Stimulated activated CD4-positive, alpha-beta T cell treated with anti-CD3 and anti-CD28 coated beads, Interleukin-1b, Interleukin-23, amount 100 ng/mL, for 1 hour (primary cell): ENCODE results near the gene ZNF346.
A peak's percentile ranks its signal among the peaks of the same experiment; 100 is the strongest.
"Not testable (repeated sequence)": the region's sequence is repeated elsewhere in the genome, so short reads cannot be mapped to it uniquely, and the experiment has no call there.

ENCODE experiments used
- DNase-seq, 2 donors: peaks; one replicate each; pipeline ENCODE4 v3.0.0-alpha.2; 2020; ENCODE audit warnings: low read depth in 2 of 2

The ZNF346 gene, protein sequence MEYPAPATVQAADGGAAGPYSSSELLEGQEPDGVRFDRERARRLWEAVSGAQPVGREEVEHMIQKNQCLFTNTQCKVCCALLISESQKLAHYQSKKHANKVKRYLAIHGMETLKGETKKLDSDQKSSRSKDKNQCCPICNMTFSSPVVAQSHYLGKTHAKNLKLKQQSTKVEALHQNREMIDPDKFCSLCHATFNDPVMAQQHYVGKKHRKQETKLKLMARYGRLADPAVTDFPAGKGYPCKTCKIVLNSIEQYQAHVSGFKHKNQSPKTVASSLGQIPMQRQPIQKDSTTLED

DNA sequence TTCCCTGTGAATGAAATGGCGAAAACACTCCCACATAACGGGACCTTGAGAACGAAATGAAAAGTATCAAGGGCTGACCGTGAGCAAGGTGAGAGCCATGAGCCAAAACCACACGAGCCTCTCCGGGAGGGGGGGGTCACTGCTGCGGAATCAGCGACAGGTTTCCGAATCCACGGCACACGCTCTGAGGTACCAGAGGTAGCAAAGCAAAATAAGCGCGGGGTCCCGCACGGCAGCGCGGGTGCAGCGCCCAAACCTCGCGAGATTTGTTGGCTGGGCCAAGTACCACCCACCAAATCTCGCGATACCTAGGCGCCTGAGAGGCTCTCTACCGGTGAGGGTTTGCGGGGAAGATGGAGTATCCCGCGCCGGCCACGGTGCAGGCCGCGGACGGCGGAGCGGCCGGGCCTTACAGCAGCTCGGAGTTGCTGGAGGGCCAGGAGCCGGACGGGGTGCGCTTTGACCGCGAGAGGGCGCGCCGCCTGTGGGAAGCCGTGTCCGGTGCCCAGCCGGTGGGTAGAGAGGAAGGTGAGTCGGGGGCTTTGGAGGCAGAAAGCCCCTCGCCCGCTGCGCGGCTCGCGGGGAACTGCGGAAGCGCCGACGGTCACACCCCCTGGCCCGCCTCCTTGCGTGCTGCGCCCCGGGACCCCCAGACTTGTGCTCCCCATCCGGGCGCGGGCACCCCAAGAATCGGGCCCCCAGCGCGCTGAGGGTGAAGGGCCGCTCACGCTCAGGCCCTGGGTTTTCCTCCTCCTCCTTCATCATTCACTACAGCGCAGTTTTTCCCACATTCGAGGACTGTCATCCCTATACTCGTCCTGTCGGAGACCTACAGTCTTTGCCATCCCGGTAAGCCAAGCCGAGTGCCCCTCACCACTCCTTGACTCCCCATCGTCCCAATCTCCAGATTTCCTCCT is at the start of gene ZNF346:
TSS of gene ZNF346 (plus strand) at position 311 of the 917 bp plus-strand sequence. CDS start at position 354, 43 bp downstream.
- peak; percentile 73 to 82 for DNase-seq

DNA sequence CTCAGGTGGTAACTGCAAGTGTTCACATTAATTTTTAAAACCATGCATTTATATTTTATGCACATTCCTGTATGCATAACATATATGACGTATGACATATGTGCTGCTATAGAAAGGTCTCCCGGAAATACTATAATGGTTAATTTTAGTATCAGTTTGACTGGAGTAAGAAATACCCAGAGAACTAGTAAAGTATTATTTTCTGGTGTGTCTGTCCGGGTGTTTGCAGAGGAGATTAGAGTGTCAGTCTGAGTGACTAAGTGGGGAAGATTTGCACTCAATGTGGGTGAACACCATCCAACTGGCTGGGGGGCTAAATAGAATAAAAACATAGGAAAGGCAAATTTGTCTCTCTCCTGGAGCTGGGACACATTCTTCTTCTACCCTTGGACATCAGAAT is 42.8 kb upstream of the ZNF346 start:
- no peak for DNase-seq

DNA sequence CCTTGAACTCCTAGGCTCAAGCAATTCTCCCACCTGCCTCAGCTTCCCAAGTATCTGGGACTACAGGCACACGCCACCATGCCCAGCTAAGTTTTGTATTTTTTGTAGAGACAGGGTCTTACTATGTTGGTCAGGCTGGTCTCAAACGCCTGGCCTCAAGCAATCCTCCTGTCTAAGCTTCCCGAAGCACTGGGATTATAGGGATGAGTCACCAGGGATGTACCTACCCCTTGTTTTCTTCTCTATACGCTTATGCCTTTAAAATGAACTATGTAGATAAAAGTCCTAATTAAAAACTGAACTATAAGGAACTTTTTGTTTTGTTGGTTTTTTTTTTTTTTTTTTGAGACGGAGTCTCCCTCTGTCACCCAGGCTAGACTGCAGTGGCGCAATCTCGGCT is 41.7 kb upstream of the ZNF346 start:
- no peak for DNase-seq

DNA sequence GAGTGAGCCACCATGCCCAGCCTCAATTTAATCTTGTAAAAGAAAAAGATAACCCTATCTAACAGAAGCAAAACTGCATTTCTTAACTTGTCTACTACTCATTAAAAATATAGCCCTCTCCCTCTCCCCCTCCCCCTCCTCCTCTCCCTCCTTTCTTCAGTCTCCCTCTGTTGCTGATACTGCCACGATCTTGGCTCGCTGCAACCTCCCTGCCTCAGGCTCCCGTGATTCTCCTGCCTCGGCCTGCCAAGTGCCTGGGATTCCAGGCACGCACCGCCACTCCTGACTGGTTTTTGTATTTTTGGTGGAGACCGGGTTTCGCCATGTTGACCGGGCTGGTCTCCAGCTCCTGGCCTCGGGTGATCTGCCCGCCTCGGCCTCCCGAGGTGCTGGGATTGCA is 39.4 kb upstream of the ZNF346 start:
- not testable (repeated sequence) for DNase-seq

DNA sequence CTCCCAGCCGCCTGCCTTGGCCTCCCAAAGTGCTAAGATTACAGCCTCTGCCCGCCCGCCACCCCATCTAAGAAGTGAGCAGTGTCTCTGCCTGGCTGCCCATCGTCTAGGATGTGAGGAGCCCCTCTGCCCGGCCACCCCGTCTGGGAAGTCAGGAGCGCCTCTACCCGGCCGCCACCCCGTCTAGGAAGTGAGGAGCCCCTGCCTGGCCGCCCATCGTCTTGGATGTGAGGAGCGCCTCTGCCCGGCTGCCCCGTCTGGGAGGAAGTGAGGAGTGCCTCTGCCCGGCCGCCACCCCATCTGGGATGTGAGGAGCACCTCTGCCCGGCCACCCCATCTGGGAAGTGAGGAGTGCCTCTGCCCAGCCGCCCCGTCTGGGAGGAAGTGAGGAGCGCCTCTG is 38.9 kb upstream of the ZNF346 start:
- DNase-seq: not testable (repeated sequence)

DNA sequence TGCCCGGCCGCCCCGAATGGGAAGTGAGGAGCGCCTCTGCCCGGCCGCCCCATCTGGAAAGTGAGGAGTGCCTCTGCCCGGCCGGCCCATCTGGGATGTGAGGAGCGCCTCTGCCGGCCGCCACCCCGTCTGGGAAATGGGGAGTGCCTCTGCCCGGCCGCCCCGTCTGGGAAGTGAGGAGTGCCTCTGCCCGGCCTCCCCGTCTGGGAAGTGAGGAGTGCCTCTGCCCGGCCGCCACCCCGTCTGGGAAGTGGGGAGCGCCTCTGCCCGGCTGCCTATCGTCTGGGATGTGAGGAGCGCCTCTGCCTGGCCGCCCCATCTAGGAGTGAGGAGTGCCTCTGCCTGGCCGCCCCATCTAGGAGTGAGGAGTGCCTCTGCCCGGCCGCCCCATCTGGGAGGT is 38.3 kb upstream of the ZNF346 start:
- DNase-seq: not testable (repeated sequence)

DNA sequence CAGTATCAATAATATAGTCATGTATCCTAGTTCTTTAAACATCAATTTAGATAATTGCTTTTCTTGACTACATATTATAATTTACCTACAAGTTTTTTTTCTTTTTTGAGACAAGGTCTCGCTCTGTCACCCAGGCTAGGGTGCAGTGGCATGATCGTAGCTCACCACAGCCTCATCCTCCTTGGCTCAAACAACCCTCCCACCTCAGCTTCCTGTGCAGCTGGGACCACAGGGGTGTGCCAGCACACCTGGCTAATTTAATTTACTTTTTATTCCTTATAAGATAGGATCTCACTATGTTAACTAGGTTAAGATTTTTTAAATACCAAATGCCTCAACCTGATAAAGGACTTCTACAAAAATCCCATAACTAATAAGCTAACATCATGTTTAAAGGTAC is 37.0 kb upstream of the ZNF346 start:
- no peak for DNase-seq

DNA sequence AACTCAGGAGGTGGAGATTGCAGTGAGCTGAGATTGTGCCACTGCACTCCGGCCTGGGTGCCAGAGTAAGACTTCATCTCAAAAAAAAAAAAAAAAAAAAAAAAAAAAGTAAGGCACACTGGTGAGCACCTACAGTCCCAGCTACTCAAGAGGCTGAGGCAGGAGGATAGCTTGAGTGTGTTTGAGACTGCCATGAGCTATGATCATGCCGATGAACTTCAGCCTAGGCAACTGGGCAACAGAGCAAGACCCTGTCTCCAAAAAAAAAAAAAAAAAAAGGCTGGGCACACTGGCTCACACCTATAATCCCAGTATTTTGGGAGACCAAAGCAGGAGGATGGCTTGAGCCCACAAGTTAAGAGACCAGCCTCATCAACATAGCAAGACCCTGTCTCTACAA is 36.2 kb upstream of the ZNF346 start:
- no peak for DNase-seq

DNA sequence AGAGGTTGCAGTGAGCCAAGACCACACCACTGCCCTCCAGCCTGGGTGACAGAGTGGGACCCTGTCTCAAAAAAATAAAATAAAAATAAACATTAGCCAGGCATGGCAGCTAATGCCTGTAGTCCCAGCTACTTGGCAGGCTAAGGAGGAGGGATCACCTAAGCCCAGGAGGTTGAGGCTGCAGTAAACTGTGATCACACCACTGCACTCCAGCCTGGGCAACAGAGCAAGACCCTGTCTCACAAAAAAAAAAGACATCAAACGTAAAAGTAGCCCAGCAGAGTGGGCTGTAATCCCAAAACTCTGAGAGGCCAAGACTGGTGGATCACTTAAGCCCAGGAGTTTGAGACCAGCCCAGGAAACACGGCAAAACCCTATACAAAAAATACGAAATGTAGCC is 34.9 kb upstream of the ZNF346 start:
- no peak for DNase-seq

DNA sequence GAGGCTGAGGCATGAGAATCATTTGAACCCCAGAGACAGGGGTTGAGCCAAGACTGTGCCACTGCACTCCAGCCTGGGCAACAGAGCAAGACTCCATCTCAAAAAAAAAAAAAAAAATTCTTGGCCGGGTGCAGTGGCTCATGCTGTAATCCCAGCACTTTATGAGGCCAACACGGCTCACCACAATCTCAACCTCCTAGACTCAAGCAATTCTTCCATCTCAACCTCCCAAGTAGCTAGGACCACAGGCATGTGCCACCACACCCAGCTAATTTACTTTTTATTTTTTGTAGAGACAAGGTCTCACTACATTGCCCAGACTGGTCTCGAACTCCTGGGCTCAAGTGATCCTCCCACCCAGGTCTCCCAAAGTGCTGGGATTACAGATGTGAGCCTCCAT is 29.4 kb upstream of the ZNF346 start:
- DNase-seq: not testable (repeated sequence)

DNA sequence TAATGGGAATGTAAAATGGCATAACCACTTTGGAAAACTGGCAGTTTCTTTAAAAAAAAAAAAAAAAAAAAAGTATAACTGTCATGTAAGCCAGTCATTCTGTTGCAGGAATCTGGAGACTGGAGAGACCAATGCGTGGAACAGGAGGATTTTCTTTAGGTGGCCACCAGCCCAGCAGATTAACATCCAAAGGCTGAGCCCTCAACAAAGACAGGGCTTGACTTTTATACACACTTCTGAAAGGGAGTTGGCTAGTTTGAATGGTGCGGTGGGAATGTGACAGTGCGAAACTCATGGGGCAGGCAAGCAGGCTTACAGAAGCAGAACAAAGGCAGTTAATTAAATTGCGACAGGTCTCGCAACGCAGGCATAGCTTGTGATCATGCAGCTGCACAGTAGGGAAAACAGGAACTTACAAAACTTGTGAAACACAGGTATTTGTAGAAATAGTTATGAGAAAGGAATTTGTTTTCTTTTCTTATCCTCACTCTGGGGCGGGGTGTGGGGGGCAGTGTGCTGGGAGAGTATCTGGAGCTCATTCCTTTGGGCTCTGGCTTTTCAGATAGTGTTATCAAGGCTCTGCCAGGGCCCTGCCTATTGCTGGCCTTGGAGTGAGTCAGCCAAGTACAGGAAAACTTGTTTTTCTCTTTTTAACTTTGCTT is 27.9 kb upstream of the ZNF346 start:
- no peak for DNase-seq

DNA sequence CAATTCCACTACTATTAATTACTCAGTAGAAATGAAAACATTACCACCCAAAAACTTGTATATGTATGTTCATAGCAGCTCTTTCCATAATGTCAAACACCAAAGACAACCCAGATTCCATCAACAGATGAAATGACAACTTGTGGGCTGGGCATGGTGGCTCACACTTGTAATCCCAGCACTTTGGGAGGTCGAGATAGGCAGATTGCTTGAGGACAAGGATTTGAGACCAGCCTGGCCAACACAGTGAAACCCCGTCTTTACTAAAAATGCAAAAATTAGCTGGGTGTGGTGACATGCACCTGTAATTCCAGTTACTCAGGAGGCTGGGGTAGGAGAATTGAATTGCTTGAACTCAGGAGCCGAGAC is 27.4 kb upstream of the ZNF346 start:
- no peak for DNase-seq

DNA sequence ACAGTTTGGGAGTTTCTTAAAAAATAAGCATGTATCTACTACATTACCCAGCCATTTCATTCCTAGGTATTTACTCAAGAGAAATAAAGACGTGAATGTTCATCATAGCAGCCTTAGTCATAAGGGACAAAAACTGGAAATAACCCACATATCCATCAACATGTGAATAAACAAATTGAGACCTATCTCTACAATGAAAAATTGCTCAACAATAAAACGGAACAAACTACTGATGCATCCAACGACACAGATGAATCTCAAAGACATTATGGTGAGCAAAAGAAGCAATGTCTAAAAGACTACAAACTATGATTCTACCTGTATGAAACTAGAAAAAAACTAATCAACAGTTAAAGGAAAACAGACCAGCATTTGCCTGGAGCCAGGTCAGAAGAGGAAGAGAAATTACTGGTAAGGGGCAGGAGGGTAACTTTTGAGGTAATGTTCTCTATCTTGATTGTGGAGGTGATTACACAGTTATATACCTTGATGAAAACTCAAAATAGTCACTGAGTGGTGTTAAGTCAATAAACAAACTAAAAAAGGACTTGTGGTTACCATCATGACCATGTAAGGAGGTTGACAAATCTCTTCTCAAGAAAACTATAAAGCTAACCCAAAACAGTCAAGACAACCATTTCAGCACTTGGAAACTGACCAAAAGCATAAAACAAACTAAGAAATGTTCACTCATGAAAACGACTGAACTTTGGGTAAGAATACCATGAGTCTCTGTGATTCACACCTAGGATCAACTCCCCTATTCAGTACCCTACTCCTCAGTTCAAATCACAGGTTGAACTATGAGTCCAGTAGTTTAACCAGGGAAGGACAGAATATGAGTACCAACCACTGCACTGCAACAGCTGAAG is 26.4 kb upstream of the ZNF346 start:
- no peak for DNase-seq

DNA sequence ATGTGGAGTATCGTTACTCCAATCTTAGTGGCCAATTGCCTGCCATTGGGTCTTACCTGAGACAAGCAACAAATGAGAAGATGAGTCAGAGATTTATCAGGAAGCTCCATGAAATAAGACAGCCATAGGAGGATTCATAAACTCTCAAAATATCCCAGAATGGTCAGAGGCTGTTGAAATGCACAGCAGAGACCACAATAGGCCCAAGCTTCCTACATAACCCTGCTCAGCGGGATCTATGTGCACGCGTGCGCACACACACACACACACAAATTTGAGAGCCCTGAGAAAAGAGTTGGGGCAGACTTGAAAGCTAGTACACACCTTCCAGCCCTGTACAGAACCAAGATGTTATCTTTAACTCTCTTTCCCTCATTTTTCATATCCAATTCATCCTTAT is 25.7 kb upstream of the ZNF346 start:
- DNase-seq: no peak

DNA sequence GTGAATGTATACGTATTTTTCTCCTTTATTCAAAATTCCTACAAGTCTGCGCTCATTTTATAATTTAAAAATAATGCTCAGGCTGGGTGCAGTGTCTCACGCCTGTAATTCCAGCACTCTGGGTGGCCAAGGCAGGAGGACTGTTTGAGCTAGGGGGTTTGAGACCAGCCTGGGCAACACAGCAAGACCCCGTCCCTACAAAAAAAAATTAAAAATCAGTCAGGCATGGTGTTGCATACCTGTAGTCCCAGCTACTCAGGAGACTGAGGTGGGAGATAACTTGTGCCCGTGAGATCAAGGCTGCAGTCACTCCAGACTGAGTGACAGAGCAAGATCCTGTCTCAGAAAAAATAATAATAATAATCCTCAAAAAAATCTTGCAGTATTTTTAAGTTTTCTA is 23.7 kb upstream of the ZNF346 start:
- DNase-seq: no peak

DNA sequence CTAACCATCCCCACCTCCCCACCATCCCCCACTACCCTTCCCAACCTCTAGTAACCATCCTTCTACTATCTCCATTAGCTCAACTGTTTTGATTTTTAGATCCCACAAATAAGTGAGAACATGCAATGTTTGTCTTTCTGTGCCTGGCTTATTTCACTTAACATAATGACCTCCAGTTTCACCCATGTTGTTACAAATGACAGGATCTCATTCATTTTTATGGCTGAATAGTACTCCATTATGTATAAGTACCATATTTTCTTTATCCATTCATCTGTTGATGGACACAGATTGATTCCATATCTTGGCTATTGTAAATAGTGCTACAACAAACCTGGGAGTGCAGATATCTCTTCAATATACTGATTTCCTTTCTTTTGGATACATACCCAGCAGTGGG is 23.0 kb upstream of the ZNF346 start:
- DNase-seq: not testable (repeated sequence)

DNA sequence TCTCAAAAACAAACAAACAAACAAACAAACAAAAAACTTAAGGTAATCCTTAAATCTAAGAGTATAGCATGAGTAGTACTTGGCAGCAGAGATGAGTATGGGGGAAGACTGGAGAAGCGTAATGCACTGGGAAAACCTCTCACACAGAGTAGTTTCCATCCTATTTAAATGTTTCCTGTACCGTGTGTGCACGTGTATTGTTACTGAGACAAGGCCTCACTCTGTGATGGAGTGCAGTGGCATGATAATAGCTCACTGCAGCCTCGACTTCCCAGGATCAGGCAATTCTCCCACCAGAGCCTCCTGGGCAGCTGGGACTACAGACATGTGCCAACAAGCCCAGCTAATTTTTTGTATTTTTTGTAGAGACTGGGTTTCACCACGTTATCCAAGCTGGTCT is 18.8 kb upstream of the ZNF346 start:
- DNase-seq: no peak

DNA sequence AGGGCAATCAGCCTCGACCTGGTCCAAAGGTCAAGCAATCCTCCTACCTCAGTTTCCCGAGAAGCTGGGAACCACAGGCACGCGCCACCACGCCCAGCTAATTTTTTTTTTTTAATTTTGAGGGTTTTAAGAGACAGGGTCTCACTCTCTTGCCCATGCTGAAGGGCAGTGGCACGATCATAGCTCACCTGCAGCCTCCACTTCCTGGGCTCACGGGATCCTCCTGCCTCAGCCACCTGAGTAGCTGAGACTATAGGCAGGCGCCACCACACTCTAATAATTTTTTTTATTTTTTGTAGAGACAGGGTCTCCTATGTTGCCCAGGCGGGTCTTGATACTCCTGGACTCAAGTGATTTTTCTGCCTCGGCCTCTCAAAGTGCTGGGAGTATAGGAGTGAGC is 17.5 kb upstream of the ZNF346 start:
- no peak for DNase-seq

DNA sequence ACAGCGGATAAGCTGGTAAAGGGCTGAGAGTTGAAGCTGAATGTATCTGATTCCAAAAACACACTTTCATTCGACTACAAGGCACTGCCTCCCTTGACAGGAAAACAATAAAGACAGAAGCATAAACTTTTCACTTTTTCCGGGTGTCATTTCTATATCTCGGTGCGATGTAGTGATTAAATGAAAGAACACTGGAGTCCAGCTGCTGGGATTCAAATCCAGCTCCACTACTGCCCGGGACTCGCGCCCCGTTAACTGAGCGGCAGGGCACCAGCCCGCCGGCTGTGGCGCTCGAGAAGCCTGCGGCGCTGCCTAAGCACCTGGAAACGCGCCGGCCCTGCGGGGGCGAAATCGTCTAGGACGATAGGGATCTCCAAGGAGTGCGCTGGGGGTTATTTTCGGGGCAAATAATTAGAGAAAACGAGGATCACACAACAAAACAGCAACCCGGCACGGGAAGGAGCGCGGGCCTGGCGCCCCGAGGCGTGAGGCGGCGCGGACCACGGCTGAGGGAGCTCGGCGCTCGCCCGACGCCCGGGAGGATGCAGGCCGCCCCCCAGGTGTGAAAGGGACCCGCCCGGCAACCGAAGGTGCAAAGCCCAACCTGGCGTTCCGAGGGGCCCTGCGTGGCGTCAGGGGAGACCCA is 16.8 kb upstream of the ZNF346 start:
- peak in 1 of 2 donors; percentile 39 for DNase-seq

DNA sequence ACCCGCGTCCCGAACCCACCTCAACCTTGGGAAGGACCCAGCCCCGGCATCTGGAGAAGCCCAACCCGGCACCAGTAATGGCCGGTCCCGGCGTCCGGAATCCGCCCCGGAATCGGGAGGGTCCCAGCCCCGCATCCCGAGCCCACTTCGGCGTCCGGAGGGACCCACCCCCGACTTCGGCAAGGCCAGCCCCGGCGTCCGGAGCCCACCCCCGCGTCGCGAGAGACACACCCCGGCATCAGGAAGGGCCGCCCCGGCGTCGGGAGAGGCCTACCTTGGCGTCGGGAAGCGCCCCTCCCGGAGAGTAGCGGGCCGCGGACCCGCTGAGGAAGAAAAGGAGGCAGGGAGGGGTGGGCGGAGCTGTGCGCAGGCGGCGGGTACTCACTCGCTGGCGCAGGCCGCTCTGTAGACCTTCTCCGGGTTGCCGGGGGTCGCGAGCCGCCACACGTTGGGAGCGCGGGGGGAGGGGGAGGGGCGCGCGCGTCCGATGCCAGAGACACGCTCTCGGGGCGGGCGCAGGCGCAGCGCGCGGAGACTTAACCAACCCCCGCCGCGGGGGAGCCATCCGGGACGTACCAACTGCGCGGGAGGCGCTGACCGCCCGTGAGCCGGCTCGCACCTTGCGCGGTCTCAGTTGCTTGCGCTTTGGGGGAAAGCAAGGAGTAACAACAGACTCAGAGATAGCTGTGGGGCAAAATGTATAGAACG is 16.1 kb upstream of the ZNF346 start, which contains the start of gene UIMC1:
TSS of gene UIMC1 (minus strand) at position 515 of the 708 bp plus-strand sequence. CDS start 24,164 bp downstream, outside the sequence.
- DNase-seq: peak; percentile 84 to 88
